Activated CD4-positive, alpha-beta T cell treated with anti-CD3 and anti-CD28 coated beads, Interleukin-2, amount 50 U/mL, for 48 hours (primary cell): Measurements from ENCODE around the gene NHERF1.

Experiments
- DNase-seq, 2 experiments: peaks; one replicate each; pipeline ENCODE4 v3.0.0-alpha.2; 2020

NHERF1 gene

GRCh38 chr17:74769856-74770497, 21.5 kb downstream of the NHERF1 start:
- DNase-seq = no peak

- peak; percentile 74 to 79 for DNase-seq
Measured at GRCh38 chr17:74770498-74771318, 22.3 kb downstream of the NHERF1 start.

DNA sequence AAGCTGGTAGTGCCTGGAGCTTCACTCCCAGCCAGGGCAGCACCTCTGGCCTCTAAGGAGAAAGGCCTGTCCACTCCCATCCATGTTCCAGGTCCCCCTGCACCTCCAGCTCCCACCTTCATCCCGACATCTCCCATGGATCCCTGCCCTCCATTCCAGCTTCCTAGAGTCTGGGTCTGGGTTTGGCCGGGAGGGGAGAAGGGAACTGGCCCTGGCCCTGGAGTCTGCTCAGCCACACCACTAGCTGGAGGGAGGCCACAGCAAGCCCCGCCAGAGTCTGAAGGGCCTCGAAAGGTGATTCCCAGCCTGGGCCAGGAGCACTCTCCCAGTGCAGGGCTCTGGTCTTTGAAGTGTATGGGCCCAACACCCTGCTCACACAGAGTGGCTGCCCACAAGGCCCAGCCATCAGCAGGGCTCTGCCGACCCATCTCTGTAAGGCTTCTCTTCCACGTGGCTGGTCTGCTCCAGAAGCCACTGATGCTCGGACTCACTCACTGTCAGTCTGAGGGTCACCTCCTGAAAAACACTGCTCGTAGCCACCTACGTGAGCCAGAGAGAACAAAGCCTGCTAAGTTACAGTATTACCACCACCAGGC, 23.0 kb downstream of the NHERF1 start:
- no peak for DNase-seq

DNA sequence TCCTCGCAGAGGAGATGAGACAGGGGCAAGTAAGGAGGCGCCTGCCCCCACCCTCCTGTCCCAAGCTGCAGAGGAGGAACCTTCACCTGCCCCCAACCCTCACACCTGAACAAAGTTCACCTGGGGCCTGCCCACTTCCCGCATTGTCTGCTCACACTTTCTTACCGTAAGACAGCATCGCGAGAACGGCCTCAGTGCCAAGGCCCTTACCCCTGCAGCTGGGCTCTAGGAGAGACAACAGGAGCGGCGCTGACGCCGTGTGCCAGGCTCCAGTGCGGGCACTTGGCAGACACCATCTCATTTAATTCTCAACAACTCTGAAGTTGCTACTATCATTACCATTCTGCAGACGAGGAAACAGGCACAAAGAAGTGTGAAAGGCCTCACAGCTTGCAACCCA, 23.6 kb downstream of the NHERF1 start:
- no peak for DNase-seq

- DNase-seq = no peak
Measured at GRCh38 chr17:74773414-74773813, 25.0 kb downstream of the NHERF1 start.

DNA sequence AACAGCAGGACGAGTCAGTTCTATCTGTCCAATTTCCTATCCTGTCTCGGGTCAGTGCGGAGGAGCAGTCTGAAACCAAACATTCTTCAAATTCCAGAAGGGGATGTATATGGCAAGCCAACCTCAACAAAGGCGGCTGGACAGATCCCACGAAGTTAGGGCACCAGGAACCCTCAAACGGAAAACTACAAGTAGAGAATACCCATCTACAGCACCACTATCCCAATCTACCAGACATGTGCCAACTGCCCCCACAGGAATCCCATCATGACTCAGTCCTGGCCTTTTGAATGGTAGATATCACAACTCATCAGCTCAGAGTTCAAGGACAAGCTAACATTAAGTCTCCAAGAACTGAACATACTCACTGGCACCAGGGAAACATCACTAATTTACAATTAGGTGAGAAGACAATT, 25.5 kb downstream of the NHERF1 start:
- DNase-seq = no peak

DNA sequence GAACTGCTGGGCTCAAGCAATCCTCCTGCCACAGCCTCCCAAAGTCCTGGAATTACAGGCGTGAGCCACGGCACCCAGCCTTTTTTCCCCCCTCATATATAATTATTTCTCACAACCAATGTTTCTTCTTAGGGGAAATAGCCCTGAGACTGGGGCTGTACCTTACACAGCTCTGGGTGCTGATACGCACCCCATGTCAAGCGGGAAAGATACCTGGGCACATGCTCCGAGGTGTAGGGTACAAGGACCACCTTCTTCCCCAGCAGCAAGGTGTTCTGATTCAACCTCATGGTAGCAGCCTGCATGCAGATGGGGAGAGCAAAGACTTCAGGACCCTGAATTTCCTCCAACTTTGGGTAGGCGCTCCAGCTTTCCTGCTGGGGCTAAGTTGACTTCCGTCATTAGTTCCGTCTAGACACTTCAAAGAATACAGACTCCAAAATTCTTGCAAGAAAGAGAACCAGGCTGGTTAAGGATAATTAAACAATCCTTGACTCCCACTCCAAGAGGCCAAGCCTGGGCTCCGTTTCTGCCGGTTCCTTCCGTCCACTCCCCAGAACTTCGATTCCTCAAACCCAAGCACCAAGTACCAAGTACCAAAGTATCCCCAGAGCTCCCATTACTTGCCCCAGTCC, 27.1 kb downstream of the NHERF1 start:
- DNase-seq = no peak

GRCh38 chr17:74776044-74776962, 27.9 kb downstream of the NHERF1 start, which contains the start of gene NAT9:
Gene NAT9 (minus strand): TSS chr17:74776345. CDS start chr17:74775698, 647 bp downstream.
- DNase-seq = peak; percentile 99

DNA sequence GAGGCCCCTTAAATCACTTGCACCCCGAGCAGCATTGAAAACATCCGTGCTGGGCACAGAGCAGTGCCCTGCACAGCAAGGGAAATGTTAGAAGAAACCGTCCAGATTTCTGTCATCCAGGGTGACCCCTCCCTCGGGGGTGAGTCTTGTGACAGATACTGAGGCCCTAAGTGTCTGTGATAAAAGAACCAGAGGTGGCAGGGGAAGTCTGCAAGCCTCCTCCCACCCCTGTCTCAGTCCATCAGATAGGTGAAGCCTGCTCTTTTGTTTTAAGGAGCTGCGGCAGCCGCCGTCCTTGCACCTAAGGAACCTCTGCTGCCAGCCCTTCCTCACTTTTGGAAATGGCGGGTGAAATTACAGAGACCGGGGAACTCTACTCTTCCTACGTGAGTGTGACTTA, 28.6 kb downstream of the NHERF1 start:
- no peak for DNase-seq

GRCh38 chr17:74777901-74778515, 29.6 kb downstream of the NHERF1 start:
- no peak for DNase-seq

DNA sequence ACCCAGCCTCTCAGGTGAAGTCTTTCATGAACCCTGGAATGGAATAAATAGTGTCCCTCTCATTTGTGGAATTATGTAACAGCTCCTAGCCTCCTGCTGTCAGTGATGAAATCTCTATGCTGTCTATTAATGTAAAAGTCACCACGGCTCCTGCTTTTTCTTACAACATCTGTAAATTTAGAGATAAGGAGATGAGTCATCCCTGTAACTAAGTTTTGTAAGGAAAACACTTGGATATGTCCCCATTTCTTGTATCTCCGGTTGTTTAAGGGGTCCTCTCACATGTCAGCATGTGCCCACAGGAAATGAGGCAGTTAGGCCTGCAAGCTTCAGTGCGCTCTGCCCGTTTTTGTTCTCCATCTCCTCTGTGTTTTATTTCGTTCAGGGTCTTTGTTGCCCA, 30.5 kb downstream of the NHERF1 start:
- DNase-seq = no peak

DNA sequence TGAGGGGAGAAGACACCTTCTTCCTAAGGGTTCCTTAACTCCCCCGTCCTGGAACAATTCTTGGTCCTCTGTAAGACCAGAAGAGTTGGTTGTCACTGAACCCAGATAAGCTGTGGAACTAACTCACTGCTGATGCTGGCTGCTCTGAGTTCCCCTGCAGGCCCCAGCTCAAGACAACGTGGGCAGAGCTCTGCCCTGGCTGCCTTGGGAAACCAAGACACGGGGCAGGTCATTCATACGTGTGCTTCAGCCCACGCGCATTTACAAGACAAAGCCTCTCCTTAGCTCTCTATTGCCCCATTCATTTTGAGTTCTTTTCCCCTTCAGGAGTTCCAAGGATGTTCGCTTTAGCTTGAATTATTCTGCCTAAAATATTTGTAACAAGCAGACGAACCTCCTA, 31.1 kb downstream of the NHERF1 start:
- DNase-seq = no peak

GRCh38 chr17:74779948-74780400, 31.5 kb downstream of the NHERF1 start:
- DNase-seq = peak; percentile 58 to 69

GRCh38 chr17:74780443-74781238, 32.2 kb downstream of the NHERF1 start:
- DNase-seq = no peak

GRCh38 chr17:74782571-74782970, 34.1 kb downstream of the NHERF1 start:
- DNase-seq = no peak

DNA sequence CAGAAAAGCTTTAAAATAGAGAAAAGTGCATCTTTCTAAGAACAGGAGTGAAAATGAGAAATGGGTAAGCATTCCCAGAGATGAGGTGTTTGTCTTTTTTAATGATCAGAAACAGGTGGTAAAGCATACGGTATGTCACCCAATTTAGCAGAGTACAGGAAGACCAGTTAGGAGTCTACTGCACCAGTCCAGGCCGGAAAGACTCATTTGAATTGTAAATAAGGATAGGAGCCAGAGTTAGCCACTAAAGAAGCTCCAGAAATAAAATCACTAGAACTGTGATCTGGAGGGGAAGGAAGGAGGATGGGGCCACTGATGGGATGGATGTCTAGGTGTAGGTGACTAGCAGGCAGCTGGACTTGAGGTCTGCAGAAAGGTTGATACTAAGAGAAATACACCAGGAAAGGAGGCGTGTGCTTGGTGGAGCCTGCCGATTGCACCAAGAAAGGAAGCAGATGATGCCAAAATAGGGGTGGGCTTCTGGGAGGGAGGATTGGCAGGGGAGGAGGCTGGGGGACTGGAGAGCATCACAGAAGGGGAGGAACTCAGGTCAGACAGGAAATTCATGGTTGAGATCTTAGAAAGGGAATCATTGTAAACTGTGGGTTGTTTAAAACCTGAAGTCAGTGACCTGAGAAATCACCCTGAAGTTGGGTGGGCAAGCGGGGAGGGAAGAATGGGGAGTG, 35.8 kb downstream of the NHERF1 start:
- no peak for DNase-seq

DNA sequence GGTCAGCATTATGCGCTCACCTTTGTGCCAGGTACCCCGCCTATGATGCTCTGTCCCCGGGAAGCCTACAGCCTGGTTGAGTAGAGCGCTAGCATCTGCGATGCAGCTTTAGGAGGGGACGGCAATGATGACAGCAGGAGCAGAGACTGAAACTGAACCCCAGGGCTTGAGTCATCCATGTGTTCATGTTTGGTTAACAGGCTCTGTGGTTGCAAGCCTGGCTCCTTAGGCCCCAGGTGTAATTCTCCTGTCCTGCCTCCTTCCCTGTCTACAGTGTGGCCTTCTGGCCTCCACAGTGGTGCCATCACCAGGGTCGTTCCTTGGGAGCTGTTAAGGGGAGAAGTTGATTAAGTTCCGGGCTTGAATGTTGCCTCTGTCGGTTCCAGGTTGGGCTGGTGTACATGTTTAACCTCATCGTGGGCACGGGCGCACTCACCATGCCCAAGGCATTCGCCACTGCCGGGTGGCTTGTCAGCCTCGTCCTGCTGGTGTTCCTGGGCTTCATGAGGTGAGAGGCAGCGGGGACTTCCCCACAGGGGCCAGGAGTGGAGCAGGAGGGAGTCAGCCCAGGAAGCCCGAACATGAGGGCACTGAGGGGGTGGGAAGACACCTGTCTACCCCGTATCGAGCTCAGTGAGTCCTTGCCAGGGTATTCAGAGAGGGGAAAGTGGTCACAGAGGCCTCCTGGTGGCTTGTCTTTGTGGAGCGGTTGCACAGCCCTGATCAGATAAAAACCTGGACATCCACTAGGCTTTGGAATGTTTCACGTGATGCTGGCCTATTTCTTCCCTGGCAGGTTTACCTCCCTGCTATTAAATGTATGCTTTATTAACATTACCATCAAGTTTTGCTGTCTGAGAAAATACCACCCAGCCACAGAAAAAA, 36.9 kb downstream of the NHERF1 start:
- peak; percentile 34 to 45 for DNase-seq

- DNase-seq = no peak
Measured at GRCh38 chr17:74785981-74786360, 37.5 kb downstream of the NHERF1 start.

GRCh38 chr17:74786431-74787055, 38.1 kb downstream of the NHERF1 start:
- no peak for DNase-seq
